SK-N-SH treated with all-trans-retinoic acid at 6 μM for 48 hours (cell line): ENCODE results near the gene PLCD3.

Experiments used
- ARNTL ChIP-seq: fragments of 450-650 bp; formaldehyde crosslinking; IDR thresholded peaks from 2 replicates; pipeline ENCODE4 v1.5.0; 2020; ENCODE audit warnings: low read depth, mild to moderate bottlenecking, moderate library complexity, borderline replicate concordance
- CREB5 ChIP-seq: fragments of 250-450 bp; sonication (Bioruptor Pico); IDR thresholded peaks from 2 replicates; pipeline ENCODE4 v1.5.1; 2020; ENCODE audit warnings: low read depth, mild to moderate bottlenecking, moderate library complexity
- ESRRG ChIP-seq: fragments of 250-450 bp; sonication (Bioruptor Pico); IDR thresholded peaks from 2 replicates; pipeline ENCODE4 v1.6.1; 2021; ENCODE audit warnings: mild to moderate bottlenecking
- GLIS3 ChIP-seq: fragments of 250-450 bp; sonication (Bioruptor Pico); IDR thresholded peaks from 2 replicates; pipeline ENCODE4 v1.5.0; 2020; ENCODE audit warnings: mild to moderate bottlenecking, moderate library complexity
- ISL1 ChIP-seq: fragments of 250-450 bp; sonication (Bioruptor Pico); IDR thresholded peaks from 2 replicates; pipeline ENCODE4 v2.1.2; 2022; ENCODE audit warnings: mild to moderate bottlenecking, moderate library complexity
- PATZ1 ChIP-seq: fragments of 250-450 bp; sonication (Bioruptor Pico); IDR thresholded peaks from 2 replicates; pipeline ENCODE4 v1.8.0; 2020; ENCODE audit warnings: mild to moderate bottlenecking, moderate library complexity, borderline replicate concordance
- PPARA ChIP-seq: fragments of 250-450 bp; sonication (Bioruptor Pico); IDR thresholded peaks from 2 replicates; pipeline ENCODE4 v1.5.0; 2020; ENCODE audit warnings: mild to moderate bottlenecking, borderline replicate concordance
- RARB ChIP-seq: fragments of 250-450 bp; sonication (Bioruptor Pico); IDR thresholded peaks from 2 replicates; pipeline ENCODE4 v1.8.0; 2021; ENCODE audit warnings: mild to moderate bottlenecking, moderate library complexity
- TOX ChIP-seq: fragments of 250-450 bp; sonication (Bioruptor Pico); IDR thresholded peaks from 2 replicates; pipeline ENCODE4 v1.8.0; 2021; ENCODE audit warnings: mild to moderate bottlenecking, moderate library complexity, borderline replicate concordance
- TSHZ2 ChIP-seq: fragments of 250-450 bp; sonication (Bioruptor Pico); IDR thresholded peaks from 2 replicates; pipeline ENCODE4 v1.5.0; 2020; ENCODE audit warnings: mild to moderate bottlenecking, moderate library complexity
- ZFP3 ChIP-seq: fragments of 250-450 bp; sonication (Bioruptor Pico); IDR thresholded peaks from 2 replicates; pipeline ENCODE4 v1.5.0; 2020; ENCODE audit warnings: mild to moderate bottlenecking, moderate library complexity
- ZFP30 ChIP-seq: fragments of 450-650 bp; formaldehyde crosslinking; IDR thresholded peaks from 2 replicates; pipeline ENCODE4 v1.5.0; 2022; ENCODE audit warnings: mild to moderate bottlenecking, moderate library complexity
- ZNF70 ChIP-seq: fragments of 450-650 bp; formaldehyde crosslinking; IDR thresholded peaks from 2 replicates; pipeline ENCODE4 v1.5.0; 2020; ENCODE audit warnings: mild to moderate bottlenecking, moderate library complexity
- ZNF8 ChIP-seq: fragments of 450-650 bp; formaldehyde crosslinking; IDR thresholded peaks from 2 replicates; pipeline ENCODE4 v1.5.0; 2020; ENCODE audit warnings: mild to moderate bottlenecking, moderate library complexity

- TF ChIP-seq TSHZ2 (CRISPR knock-in tag) (peak; percentile 95), ZNF70 (CRISPR knock-in tag) (peak; percentile 78), GLIS3 (CRISPR knock-in tag) (peak; percentile 99), ESRRG (peak; percentile 98), ZNF8 (CRISPR knock-in tag) (peak; percentile 84), ISL1 (CRISPR knock-in tag) (no peak), ZFP30 (peak; percentile 84), CREB5 (CRISPR knock-in tag) (peak; percentile 95), ARNTL (CRISPR knock-in tag) (peak; percentile 91), RARB (CRISPR knock-in tag) (peak; percentile 98), TOX (CRISPR knock-in tag) (peak; percentile 98), PPARA (peak; percentile 87), PATZ1 (CRISPR knock-in tag) (peak; percentile 87; the same call in 1 of the 2 replicates), ZFP3 (CRISPR knock-in tag) (peak; percentile 41; the same call in 1 of the 2 replicates)
These were observed 16.1 kb upstream of the PLCD3 start, which contains the start of gene HEXIM1 for GRCh38 chr17:45148183-45149036.
